ENCODE results near the gene SCIN. TPM values are rescaled to one million over a fixed set of nuclear protein-coding genes. Genes with fewer than 3 reads are reported as not detected.

The SCIN gene
- total RNA-seq, 1 donor from 2014 or later, result not detected

DNA sequence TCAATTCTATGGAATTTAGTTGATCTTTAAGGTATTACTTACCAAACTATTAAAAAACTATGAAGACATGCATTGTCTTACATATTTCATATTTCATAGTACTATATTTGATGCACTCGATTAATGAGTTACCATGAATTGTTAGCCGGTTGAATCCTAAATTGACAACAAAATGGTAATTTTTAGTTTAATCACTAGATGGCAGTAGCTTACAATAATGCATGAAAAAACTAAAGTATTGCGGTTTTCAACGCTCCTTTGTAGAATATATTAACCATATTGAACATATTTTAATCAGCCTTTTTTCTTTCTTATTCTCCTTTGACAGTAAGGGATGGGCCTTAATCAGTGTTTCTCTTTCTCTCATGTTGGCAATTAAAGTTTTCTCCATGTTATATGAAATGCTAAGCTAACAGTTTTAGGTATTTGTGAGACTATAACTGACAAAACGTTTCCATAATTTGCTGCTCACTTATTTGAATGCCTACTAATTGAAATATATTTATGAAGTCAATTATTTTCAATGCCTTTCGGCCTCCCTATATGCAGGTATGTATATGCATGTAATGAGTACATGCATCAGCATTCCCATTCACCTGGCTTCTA is 68.4 kb downstream of the SCIN start:
- no peak overlapping the region for H3K4me3 Mint-ChIP-seq (ENCODE audit: unreplicated experiment)
- H3K36me3 Mint-ChIP-seq (ENCODE audit: unreplicated experiment), result no peaks in the 10 kb centered on the region
- H3K27me3 Mint-ChIP-seq (ENCODE audit: unreplicated experiment), result peaks cover 3% of the 10 kb centered on the region
- TF ChIP-seq, protein P1, sequence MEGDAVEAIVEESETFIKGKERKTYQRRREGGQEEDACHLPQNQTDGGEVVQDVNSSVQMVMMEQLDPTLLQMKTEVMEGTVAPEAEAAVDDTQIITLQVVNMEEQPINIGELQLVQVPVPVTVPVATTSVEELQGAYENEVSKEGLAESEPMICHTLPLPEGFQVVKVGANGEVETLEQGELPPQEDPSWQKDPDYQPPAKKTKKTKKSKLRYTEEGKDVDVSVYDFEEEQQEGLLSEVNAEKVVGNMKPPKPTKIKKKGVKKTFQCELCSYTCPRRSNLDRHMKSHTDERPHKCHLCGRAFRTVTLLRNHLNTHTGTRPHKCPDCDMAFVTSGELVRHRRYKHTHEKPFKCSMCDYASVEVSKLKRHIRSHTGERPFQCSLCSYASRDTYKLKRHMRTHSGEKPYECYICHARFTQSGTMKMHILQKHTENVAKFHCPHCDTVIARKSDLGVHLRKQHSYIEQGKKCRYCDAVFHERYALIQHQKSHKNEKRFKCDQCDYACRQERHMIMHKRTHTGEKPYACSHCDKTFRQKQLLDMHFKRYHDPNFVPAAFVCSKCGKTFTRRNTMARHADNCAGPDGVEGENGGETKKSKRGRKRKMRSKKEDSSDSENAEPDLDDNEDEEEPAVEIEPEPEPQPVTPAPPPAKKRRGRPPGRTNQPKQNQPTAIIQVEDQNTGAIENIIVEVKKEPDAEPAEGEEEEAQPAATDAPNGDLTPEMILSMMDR (IDR thresholded peaks at IDR 0.05; ENCODE audit: partially characterized antibody, unreplicated experiment), result peak; percentile 83
- H3K4me1 Mint-ChIP-seq (ENCODE audit: low read depth, unreplicated experiment), result peaks cover 14% of the 10 kb centered on the region
- DNase-seq, result no peak
- H3K9me3 Mint-ChIP-seq (ENCODE audit: unreplicated experiment), result peaks cover 5% of the 10 kb centered on the region
- H3K27ac Mint-ChIP-seq (ENCODE audit: unreplicated experiment), result no peak overlapping the region

DNA sequence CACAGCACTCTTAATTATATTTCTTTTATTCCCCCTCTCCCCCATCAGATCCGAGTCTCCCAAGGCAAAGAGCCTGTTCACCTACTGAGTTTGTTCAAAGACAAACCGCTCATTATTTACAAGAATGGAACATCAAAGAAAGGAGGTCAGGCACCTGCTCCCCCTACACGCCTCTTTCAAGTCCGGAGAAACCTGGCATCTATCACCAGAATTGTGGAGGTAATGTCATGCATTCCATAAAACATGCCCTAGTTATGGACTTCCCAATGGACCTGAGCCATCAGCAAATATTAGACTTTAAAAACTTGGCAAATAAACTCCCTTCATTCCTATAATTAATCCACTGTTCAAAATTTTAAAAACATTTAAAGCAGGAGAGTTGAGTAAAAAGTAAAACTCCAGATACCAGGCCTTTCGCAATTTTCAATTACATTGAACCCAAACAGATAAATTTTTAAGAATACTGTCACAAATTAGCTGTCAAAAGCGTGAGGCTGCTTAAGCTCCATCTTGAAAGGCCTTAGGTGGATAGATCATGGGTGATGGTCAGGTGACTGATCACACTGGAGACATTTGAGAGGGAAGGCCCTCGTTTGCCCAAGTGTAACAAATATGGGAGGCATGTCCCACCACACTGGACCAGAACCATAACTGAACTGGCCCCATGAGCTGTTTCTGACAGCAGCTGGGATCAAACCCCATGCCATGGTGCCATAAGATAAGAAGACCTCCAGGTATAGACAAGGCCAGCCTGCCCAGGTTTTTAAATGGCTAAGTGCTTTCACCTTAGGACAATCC is 70.0 kb downstream of the SCIN start:
- Mint-ChIP-seq H3K27me3 (ENCODE audit: unreplicated experiment) (peaks cover 3% of the 10 kb centered on the region), H3K4me1 (ENCODE audit: low read depth, unreplicated experiment) (peaks cover 14% of the 10 kb centered on the region), H3K36me3 (ENCODE audit: unreplicated experiment) (no peaks in the 10 kb centered on the region), H3K27ac (ENCODE audit: unreplicated experiment) (no peak overlapping the region), H3K9me3 (ENCODE audit: unreplicated experiment) (peaks cover 7% of the 10 kb centered on the region), H3K4me3 (ENCODE audit: unreplicated experiment) (no peak overlapping the region)
- TF ChIP-seq, protein P1 (IDR thresholded peaks at IDR 0.05; ENCODE audit: partially characterized antibody, unreplicated experiment), result no peak
- DNase-seq, result no peak

DNA sequence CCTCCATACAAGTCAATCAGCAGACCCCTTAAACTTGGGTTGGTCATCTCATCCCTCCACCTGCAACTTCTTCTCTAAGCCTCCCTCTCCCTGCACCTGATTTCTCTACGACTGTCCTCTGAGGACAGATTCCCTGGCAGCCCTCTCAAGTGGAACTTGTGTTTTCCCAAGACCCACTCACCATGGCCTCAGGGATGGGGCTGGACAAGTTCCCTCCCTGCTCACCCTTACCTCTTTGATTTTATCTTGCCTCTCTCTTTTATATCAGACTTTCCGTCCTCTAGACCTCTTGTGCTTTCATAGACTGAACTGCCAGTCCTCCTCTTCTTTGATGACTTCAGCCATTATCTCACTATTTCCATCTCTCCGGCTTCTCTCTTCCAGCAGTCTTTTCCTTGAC is 70.7 kb downstream of the SCIN start:
- H3K4me1 Mint-ChIP-seq (ENCODE audit: low read depth, unreplicated experiment), result peaks cover 11% of the 10 kb centered on the region
- no peak overlapping the region for H3K4me3 Mint-ChIP-seq (ENCODE audit: unreplicated experiment)
- H3K27me3 Mint-ChIP-seq (ENCODE audit: unreplicated experiment), result peaks cover 3% of the 10 kb centered on the region
- peaks cover 7% of the 10 kb centered on the region for H3K9me3 Mint-ChIP-seq (ENCODE audit: unreplicated experiment)
- H3K27ac Mint-ChIP-seq (ENCODE audit: unreplicated experiment), result no peak overlapping the region
- DNase-seq, result no peak
- TF ChIP-seq, protein P1 (IDR thresholded peaks at IDR 0.05; ENCODE audit: partially characterized antibody, unreplicated experiment), result no peak
- no peaks in the 10 kb centered on the region for H3K36me3 Mint-ChIP-seq (ENCODE audit: unreplicated experiment)

DNA sequence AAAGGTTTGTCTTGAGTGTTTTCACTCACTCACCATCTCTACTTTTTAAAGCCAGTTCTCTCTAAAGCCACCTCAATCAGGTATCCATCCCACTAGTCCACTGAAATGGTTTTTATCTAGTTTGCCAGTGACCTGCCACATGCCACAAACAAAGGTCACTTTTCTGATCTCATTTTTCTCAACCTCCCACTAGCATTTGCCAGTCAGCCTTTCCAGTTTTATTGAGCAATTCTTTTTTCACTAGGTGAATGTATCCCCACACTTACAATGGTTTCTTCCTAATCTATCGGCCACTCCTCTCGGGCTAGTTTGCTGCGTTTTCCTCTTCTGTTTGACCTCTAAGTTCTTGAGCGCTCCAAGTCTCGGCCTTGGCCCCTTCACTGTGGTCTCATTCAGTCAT is 72.0 kb downstream of the SCIN start:
- H3K9me3 Mint-ChIP-seq (ENCODE audit: unreplicated experiment), result peaks cover 7% of the 10 kb centered on the region
- H3K27ac Mint-ChIP-seq (ENCODE audit: unreplicated experiment), result no peak overlapping the region
- no peak for DNase-seq
- H3K36me3 Mint-ChIP-seq (ENCODE audit: unreplicated experiment), result no peaks in the 10 kb centered on the region
- TF ChIP-seq, protein P1 (IDR thresholded peaks at IDR 0.05; ENCODE audit: partially characterized antibody, unreplicated experiment), result no peak
- peaks cover 8% of the 10 kb centered on the region for H3K4me1 Mint-ChIP-seq (ENCODE audit: low read depth, unreplicated experiment)
- H3K4me3 Mint-ChIP-seq (ENCODE audit: unreplicated experiment), result no peak overlapping the region
- peaks cover 3% of the 10 kb centered on the region for H3K27me3 Mint-ChIP-seq (ENCODE audit: unreplicated experiment)

Data from glutamatergic neuron (in vitro differentiated cells).